T1000 (cell line): Measurements from ENCODE around the gene CNOT4.
"Not testable (repeated sequence)": the region's sequence is repeated elsewhere in the genome, so short reads cannot be mapped to it uniquely, and the experiment has no call there.

Source experiments
- DNase-seq: peaks from one replicate; lab custom pipeline; 2025; ENCODE audit warnings: mixed read lengths; lab: John Stamatoyannopoulos, UW

CNOT4 gene

GRCh38 chr7:135512135-135512887 is 2.4 kb upstream of the CNOT4 start:
- DNase-seq = no peak

- DNase-seq = no peak
Observed at GRCh38 chr7:135510592-135511183, 786 bp upstream of the CNOT4 start.

- no peak for DNase-seq
Observed at GRCh38 chr7:135509589-135509838, 388 bp downstream of the CNOT4 start.

GRCh38 chr7:135508883-135509588 is 866 bp downstream of the CNOT4 start:
- no peak for DNase-seq

GRCh38 chr7:135501402-135501801 is 8.5 kb downstream of the CNOT4 start:
- DNase-seq = no peak

- no peak for DNase-seq
Observed at GRCh38 chr7:135499818-135500217, 10.1 kb downstream of the CNOT4 start.

- not testable (repeated sequence) for DNase-seq
Observed at GRCh38 chr7:135497161-135497560, 12.7 kb downstream of the CNOT4 start.

- DNase-seq = no peak
Observed at GRCh38 chr7:135493362-135493761, 16.5 kb downstream of the CNOT4 start.

- DNase-seq = no peak
Observed at GRCh38 chr7:135492151-135492550, 17.8 kb downstream of the CNOT4 start.

GRCh38 chr7:135490783-135491182 is 19.1 kb downstream of the CNOT4 start:
- DNase-seq = no peak

GRCh38 chr7:135489791-135490190 is 20.1 kb downstream of the CNOT4 start:
- no peak for DNase-seq

- no peak for DNase-seq
Observed at GRCh38 chr7:135486261-135486920, 23.5 kb downstream of the CNOT4 start.

- DNase-seq = no peak
Observed at GRCh38 chr7:135481598-135481979, 28.3 kb downstream of the CNOT4 start.

- no peak for DNase-seq
Observed at GRCh38 chr7:135480966-135481597, 28.8 kb downstream of the CNOT4 start.

- DNase-seq = no peak
Observed at GRCh38 chr7:135475521-135475920, 34.4 kb downstream of the CNOT4 start.

- not testable (repeated sequence) for DNase-seq
Observed at GRCh38 chr7:135469705-135470104, 40.2 kb downstream of the CNOT4 start.

- no peak for DNase-seq
Observed at GRCh38 chr7:135467207-135467711, 42.6 kb downstream of the CNOT4 start.

GRCh38 chr7:135466442-135467206 is 43.3 kb downstream of the CNOT4 start:
- no peak for DNase-seq

GRCh38 chr7:135463908-135464307 is 46.0 kb downstream of the CNOT4 start:
- DNase-seq = no peak

- no peak for DNase-seq
Observed at GRCh38 chr7:135459951-135460567, 49.8 kb downstream of the CNOT4 start.

GRCh38 chr7:135459076-135459475 is 50.8 kb downstream of the CNOT4 start:
- no peak for DNase-seq
